Heart left ventricle (tissue), 16 donors: ENCODE data around the gene B3GAT2. TPM values are rescaled to one million over a fixed set of nuclear protein-coding genes. Genes with fewer than 3 reads are reported as not detected.

Source experiments
- ATAC-seq, 4 donors: fragments of 200-7000 bp; cut with Tn5 transposase; one replicate each; pipeline ENCODE4 v1.9.1; 2020 to 2022; ENCODE audit warnings: moderate library complexity in 4 of 4, mild to moderate bottlenecking in 3 of 4, moderate number of reproducible peaks in 1 of 4
- DNase-seq, 5 donors: peaks; one replicate each; pipeline ENCODE4 v3.0.0-alpha.2; 2020
- H3K27ac ChIP-seq, 12 donors: fragments of 200-600 bp; sonication (generic) in 4 of 12; one replicate each; pipeline versions ENCODE4 v1.5.0 to v1.8.0; 2016 to 2022; ENCODE audit warnings: mild to moderate bottlenecking in 2 of 12
- H3K27me3 ChIP-seq, 9 donors: fragments of 200-600 bp; sonication (generic) in 2 of 9; one replicate each; pipeline versions ENCODE4 v1.5.1 to v1.8.0; 2016 to 2022; ENCODE audit warnings: mild to moderate bottlenecking in 3 of 9
- H3K36me3 ChIP-seq, 9 donors: fragments of 200-600 bp; sonication (generic) in 2 of 9; one replicate each; pipeline versions ENCODE4 v1.5.0 to v1.8.0; 2018 to 2022; ENCODE audit warnings: mild to moderate bottlenecking in 2 of 9
- H3K4me1 ChIP-seq, 12 donors: fragments of 200-600 bp; sonication (generic) in 4 of 12; one replicate each; pipeline versions ENCODE4 v1.5.0 to v1.8.0; 2016 to 2022; ENCODE audit warnings: mild to moderate bottlenecking in 3 of 12
- H3K4me3 ChIP-seq, 12 donors: fragments of 200-600 bp; sonication (generic) in 4 of 12; one replicate each; pipeline versions ENCODE4 v1.5.0 to v1.8.0; 2017 to 2022; ENCODE audit warnings: mild to moderate bottlenecking in 9 of 12, moderate library complexity in 4 of 12
- H3K9me3 ChIP-seq, 12 donors: fragments of 200-600 bp; sonication (generic) in 4 of 12; one replicate each; pipeline versions ENCODE4 v1.5.0 to v1.8.0; 2016 to 2022; ENCODE audit warnings: mild to moderate bottlenecking in 1 of 12
- POLR2A ChIP-seq, 2 donors: fragments of 450-650 bp; IDR thresholded peaks; one replicate each; pipeline ENCODE4 v1.6.1; 2017; ENCODE audit warnings: antibody characterized with exemption in 2 of 2, mild to moderate bottlenecking in 2 of 2, moderate library complexity in 2 of 2
- WGBS, 4 donors: extraction: QIAGEN DNeasy Blood & Tissue Kit in 2 of 4; methylation state at CpG; one replicate each; pipeline versions ENCODE4 v1.1.5 to v1.1.7; 2013 to 2018; 5-methylcytosine and 5-hydroxymethylcytosine counted together
- intact Hi-C, 10 donors: fragments of 100-400 bp; cut with DNase I; formaldehyde crosslinking; loops; one replicate each; pipeline versions ENCODE4 v1.11.1 to v1.14.2; 2022
- polyA plus RNA-seq, 2 donors: library from polyadenylated mRNA; stranded (reverse); fragments of 200-250 nt; gene quantifications; one replicate each; pipeline ENCODE4 v1.2.3, GENCODE V29; 2013
- total RNA-seq, 9 donors: library from RNA; depleted of rRNA in 2 of 9; stranded (reverse); fragments of >200 nt in 2 of 9; fragmentation: NEBNext Ultra II Directional in 3 of 9; extraction: Animal tissue kit (Norgen Biotek cat#: 25700) in 3 of 9; gene quantifications; one replicate each; pipeline versions ENCODE4 v1.1.0 to v1.2.4, GENCODE V29; 2016 to 2023
- TF ChIP-seq, protein P1 (sequence below), 12 donors: fragments of 200-600 bp; sonication (generic) in 4 of 12; IDR thresholded peaks; one replicate each; pipeline versions ENCODE4 v1.5.0 to v1.8.0; 2018 to 2022; ENCODE audit warnings: antibody characterized with exemption in 12 of 12, mild to moderate bottlenecking in 5 of 12
- donor health status: ischemic (EF 13 %, LVEDD 7.1; RV severe dilation, severe dysfunction).
- donor health status: healthy with polysubstance abuse.
- donor health status: DM: no; HTN: yes; CAD: no.
- donor health status: DM: no; HTN: no; CAD: no.
- donor health status: ischemic (EF 25% LVEDD 6.9; RV normal size, moderate dysfunction).
- donor health status: ischemic (EF 25% LVEDD 5.7; RV mildly dilated, moderate dysfunction).
- donor health status: healthy.
- donor health status: DM: yes; HTN: yes; CAD: no.
- donor health status: ischemic (EF 35%, LVEDD 5.7; RV mildly dilated, moderate dysfunction).
- donor health status: nonischemic (EF 11% LVEDD 7.7; RV severe dilation, severe dysfunction).
- donor health status: DM: yes; HTN: yes; CAD: no.
- donor health status: PGD.
- donor health status: ischemic (EF 29% LVEDD 5.4; RV normal size, mild dysfunction).
- donor health status: nonischemic (EF 23%, LVEDD 6.1; RV moderate dilation, normal function).

The B3GAT2 gene
- total and polyA plus RNA-seq, 11 donors: 0.04 to 0.09 (median 0.07) TPM; not detected in 5

DNA sequence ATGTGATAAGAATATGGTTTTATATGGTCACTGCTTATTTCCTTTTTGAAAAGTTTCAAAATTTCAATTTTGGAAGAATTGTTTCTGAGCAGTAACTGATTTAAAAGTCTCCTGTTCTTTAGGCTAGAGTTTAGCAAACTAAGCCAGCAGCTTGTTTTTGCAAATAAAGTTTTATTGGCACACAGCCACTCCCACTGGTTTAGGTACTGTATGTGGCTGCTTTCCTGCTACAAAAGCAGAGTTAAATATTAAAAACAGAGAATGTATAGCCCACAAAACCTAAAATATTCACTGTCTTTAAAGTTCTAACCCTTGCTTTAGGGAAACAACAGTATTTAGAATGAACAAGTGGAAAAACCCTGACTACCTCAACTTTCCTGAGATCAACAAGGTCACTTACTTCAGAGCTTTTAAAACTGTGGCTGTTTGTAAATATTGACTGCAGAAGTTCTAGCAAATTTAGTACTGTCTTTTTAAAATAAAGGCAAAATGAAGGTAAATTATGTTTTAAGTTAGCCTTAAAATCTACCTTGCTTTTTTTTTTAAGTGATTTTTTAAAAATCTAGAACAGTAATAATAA, 104.1 kb downstream of the B3GAT2 start:
- Histone ChIP-seq H3K9me3 (no peaks in the 10 kb centered on the region), H3K27me3 (no peaks in the 10 kb centered on the region), H3K4me1 (peaks cover 0 to under 1% (median 0%) of the 10 kb centered on the region in 12 donors), H3K27ac (no peak overlapping the region), H3K36me3 (peaks cover 0 to 30% (median 13%) of the 10 kb centered on the region in 9 donors), H3K4me3 (no peak overlapping the region)
- TF ChIP-seq, protein P1, sequence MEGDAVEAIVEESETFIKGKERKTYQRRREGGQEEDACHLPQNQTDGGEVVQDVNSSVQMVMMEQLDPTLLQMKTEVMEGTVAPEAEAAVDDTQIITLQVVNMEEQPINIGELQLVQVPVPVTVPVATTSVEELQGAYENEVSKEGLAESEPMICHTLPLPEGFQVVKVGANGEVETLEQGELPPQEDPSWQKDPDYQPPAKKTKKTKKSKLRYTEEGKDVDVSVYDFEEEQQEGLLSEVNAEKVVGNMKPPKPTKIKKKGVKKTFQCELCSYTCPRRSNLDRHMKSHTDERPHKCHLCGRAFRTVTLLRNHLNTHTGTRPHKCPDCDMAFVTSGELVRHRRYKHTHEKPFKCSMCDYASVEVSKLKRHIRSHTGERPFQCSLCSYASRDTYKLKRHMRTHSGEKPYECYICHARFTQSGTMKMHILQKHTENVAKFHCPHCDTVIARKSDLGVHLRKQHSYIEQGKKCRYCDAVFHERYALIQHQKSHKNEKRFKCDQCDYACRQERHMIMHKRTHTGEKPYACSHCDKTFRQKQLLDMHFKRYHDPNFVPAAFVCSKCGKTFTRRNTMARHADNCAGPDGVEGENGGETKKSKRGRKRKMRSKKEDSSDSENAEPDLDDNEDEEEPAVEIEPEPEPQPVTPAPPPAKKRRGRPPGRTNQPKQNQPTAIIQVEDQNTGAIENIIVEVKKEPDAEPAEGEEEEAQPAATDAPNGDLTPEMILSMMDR (IDR thresholded peaks at IDR 0.05): no peak
- TF ChIP-seq POLR2A (IDR thresholded peaks at IDR 0.05): no peak
- intact Hi-C loops: no loop called here
- ATAC-seq (no peak), DNase-seq (no peak)

DNA sequence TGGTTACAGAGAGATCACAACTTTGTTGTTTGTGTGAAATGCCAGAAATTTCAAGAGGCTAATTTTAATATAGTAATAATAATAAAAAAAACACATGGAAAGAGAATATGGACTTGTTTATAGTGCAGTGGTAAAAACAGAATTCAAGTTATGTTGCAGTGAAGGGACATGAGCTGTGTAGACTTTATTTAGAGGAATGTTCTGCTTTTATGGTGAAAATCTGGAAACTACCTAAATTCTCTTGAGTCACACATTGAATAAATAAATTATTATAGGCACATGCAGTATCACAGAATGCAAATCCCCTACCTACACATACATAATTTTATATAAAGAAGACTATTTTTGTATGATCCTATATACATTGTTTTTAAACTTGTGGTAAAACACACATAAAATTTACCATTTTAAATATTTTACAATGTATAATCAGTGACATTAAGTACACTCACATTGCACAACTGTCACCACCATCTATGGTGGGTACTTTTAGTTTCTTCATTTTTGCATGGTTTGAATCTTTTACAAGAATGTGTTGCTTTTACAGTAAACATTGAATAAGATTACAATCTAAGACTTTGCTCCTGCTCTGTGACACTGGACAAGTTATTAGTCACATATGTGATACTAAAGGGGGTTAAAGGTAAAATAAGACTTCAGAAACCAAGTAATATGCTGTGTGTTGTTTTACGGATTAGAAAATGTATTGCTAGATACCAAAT, 107.4 kb downstream of the B3GAT2 start:
- peaks cover 0 to 16% (median 6%) of the 10 kb centered on the region in 9 donors for H3K36me3 ChIP-seq
- H3K27ac ChIP-seq: no peak overlapping the region
- H3K4me3 ChIP-seq: no peak overlapping the region
- H3K27me3 ChIP-seq: no peaks in the 10 kb centered on the region
- H3K9me3 ChIP-seq: no peaks in the 10 kb centered on the region
- H3K4me1 ChIP-seq: peaks cover 0 to 7% (median 0%) of the 10 kb centered on the region in 12 donors
- 96 to 98% (median 96%) methylated on average over 1 of the region's 1 CpG for WGBS, 4 donors
- ATAC-seq: no peak
- TF ChIP-seq POLR2A (IDR thresholded peaks at IDR 0.05): no peak
- TF ChIP-seq, protein P1 (IDR thresholded peaks at IDR 0.05): no peak
- DNase-seq: no peak
- intact Hi-C loops: no loop called here

DNA sequence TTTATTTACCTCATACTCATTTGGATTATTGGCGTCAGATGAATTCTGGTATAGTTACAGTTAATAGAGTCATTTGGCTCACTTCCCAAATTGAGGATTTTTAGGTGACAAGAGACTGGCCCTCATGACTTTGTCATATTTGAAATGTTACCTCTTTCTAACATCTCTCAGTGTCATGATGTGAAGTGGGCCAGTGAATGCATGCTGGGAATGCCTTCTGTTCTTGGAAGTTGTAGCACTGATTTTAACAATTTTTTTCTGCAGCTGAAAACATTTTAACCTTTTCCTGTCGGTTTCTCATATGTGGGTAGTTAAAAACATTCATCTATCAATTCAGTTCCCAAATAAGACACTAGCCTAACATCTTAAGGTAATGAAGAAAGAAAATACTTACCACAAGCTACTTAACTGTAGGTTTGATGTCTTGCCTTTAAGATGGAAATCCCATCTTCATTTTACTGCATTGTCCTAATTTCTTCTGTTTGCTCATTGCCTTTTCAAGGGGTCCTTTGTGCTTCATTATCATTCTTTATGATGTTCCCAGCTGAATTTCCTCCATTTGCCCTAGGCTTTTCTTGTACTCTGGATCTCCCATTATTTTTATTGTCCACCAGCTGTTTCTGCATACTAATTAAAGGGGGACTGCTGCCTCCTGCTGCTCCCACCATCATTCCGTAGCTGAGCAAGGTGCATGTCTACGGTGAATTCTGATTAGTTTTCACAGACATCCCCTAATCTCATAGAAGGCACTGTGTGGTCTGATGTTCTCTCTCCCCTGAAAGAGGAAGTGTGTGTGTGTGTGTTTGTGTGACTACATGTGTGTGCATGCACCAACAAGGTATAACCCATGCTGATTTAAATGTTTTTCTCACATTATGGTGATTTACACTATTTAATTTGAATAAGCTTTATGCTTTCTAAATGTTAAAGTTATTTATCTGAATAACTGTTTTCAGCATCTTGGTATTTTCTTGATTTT, 109.5 kb downstream of the B3GAT2 start:
- no peak for ATAC-seq
- 82 to 84% (median 83%) methylated on average over 4 of the region's 4 CpGs for WGBS, 4 donors
- intact Hi-C loops: no loop called here

More for the DNA sequence above, 109.5 kb downstream of the B3GAT2 start:
- Histone ChIP-seq H3K9me3 (no peaks in the 10 kb centered on the region), H3K36me3 (peaks cover 0 to 1% (median 0%) of the 10 kb centered on the region in 9 donors), H3K4me1 (peaks cover 0 to 7% (median 0%) of the 10 kb centered on the region in 12 donors), H3K27me3 (no peaks in the 10 kb centered on the region), H3K27ac (no peak overlapping the region), H3K4me3 (no peak overlapping the region)
- no peak for DNase-seq
- TF ChIP-seq, protein P1 (IDR thresholded peaks at IDR 0.05): no peak
- no peak for TF ChIP-seq POLR2A (IDR thresholded peaks at IDR 0.05)
